CD4-positive, alpha-beta T cell treated with Interleukin-10 for 1 hour (primary cell): ENCODE results near the gene PHACTR4.
"Not testable (repeated sequence)": the region's sequence is repeated elsewhere in the genome, so short reads cannot be mapped to it uniquely, and the experiment has no call there.

ENCODE experiments used
- DNase-seq: peaks from one replicate; pipeline ENCODE4 v3.0.0-alpha.2; 2020

The PHACTR4 gene

DNA sequence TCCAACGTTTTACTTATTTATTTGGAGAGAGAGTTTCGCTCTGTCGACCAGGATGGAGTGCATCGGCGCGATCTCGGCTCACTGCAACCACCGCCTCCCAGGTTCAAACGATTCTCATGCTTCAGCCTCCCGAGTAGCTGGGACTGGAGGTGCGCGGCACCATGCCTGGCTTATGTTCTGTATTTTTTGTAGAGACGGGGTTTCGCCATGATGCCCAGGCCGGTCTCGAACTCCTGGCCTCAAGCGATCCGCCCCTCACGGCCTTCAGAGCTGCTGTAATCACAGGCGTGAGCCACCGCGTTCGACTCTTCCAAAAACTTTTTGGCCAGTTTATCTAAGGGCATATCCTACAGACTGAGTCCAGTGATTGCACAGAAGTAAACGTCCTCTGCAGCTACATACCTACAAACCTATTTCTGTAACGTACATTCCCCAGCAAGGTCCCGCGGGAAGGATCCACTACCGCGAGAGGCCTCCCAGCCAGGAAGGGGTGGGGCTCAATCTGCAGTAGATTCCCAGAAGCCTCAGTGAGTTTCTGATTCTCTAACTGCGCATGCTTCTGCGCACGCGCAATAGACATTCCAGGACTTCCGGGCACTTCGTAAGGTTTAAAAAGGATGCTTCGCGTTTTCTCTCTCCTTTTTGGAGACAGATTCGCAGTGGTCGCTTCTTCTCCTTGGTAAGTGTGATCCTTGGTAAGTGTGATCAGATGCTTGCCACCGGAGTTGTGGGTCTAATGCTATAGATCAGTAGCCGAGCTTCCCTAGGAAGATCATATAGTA lies 136.1 kb downstream of the PHACTR4 start, which contains the start of gene RCC1:
TSS of gene RCC1 (plus strand) at position 638 of the 782 bp plus-strand sequence. CDS start 23,824 bp downstream, outside the sequence.
- peak; percentile 98 for DNase-seq

DNA sequence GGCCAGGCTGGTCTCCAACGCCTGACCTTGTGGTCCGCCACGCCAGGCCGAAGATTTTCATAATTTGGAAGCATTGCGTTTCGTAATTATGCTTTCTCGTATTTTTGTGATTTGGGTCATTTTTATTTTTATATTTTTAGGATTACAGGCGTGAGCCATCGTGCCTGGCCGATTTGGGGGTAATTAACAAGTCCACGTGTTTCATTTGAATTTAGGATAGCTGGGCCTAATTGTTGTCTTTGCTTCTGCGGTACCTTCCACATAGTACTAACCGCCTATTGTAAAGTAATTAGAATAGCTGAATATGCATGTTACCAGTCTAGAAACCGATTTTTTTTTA lies 137.3 kb downstream of the PHACTR4 start:
- no peak for DNase-seq

- no peak for DNase-seq
Measured at GRCh38 chr1:28507247-28507645, 137.7 kb downstream of the PHACTR4 start.

- DNase-seq, result no peak
Measured at GRCh38 chr1:28507646-28508434, 138.3 kb downstream of the PHACTR4 start.

DNA sequence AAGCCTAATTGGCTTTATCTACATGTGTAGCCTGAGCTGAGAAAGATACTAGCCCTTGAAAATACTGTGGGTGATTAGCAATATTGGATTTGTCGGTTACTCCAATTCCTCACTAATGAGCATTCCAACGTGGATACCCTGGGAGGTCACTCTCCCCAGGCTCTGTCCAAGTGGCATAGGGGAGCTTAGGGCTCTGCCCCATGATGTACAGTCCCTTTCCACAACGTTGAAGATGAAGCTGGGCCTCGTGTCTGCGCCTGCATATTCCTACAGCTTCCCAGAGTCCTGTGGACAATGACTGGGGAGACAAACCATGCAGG lies 138.9 kb downstream of the PHACTR4 start:
- no peak for DNase-seq

DNA sequence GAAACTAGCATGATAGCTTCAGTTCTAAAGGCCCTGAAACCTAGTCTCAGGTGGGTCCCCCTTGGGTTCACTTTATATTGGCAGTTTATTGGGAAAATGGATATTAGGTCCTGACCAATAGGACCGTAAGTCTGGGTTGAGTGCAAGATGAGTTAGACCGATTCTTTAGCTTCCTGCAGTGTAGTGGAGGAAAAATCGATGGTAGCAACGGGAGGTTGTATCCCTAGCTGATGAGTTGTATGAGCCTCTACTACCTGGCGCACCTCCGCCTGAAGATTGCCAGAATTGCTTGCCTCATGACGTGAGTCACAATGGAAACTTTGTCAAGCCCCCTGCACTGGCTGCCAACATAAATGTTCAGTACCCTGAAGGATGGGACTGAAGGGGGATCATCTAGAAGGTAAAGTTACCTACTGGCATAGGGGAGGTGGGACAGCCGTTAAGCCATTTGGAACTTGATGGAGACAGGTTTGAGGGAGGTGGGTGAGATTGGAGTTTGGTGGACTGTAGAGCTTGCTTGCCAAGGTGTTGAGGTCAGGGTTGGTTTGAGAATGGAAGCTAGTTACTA lies 140.2 kb downstream of the PHACTR4 start:
- no peak for DNase-seq

DNA sequence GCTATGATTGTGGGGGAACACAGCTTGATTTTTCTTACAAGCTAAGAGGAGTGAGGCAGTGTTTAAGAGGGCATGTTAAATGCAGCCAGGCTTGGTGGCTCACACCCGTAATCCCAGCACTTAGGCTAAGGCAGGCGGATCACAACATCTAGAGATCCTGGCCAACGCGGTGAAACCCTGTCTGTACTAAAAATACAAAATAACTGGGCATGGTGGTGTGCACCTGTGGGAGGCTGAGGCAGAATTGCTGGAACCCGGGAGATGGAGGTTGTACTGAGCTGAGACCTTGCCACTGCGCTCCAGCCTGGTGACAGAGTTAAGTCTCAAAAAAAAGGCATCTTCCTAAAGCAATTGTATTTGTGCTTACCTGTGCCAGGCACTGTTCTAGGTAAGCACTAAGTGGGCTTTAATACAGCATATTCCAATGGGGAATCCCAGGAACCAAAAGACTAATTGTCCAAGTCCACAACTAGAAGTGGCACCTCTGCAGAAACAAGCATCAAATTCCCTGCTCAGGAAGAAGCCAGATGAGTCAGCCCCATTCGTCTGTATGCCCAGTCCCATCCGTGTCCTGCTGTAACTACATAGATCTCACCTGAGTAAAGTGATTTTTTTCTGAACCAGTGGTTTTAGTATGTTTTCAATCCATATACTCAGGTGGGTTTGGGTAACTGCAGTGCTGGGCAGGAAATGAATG lies 140.9 kb downstream of the PHACTR4 start:
- DNase-seq, result peak; percentile 32

DNA sequence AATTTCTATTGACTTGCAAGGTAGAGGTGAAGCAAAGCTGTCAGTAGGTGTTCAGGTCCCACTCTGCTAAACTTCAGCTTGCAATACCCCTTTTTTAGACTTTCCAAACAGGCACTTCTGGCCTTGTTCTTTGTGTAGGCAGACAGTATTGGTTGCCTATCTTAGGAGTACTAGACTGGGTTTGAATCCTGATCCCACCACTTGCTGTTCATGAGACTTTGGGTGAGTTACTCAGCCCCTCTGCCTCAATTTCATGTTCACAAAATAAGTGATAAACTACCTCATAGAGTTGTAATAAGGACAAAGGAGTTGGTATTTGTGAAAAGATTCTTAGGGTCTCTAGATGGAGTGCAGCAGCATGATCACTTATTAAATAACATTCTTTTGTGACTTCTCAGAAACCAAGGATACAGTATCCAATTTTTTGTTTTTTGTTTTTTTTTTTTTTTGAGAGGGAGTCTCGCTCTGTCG lies 141.5 kb downstream of the PHACTR4 start:
- no peak for DNase-seq

DNA sequence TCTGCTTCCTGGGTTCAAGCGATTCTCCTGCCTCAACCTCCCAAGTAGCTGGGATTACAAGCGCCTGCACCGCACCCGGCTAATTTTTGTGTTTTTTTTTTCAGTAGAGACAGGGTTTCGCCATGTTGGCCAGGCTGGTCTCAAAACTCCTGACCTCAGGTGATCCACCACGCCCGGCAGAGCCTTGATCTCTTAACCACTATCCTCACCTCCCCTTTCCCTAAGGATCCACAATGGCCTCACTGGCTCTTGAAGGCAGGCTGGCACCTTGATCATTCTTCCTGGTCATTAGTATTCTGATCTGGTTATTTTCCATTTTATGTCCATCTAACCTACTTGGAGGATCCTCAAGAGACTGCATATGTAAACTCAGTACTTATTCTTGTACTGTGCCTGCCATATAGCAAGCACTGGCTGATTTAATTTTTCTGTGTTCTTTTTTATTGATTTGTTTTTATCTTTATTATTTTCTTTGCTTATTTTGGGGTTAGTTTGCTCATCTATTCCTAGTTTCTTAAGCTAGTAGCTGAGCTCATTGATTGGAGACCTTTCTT lies 142.6 kb downstream of the PHACTR4 start:
- DNase-seq, result no peak

DNA sequence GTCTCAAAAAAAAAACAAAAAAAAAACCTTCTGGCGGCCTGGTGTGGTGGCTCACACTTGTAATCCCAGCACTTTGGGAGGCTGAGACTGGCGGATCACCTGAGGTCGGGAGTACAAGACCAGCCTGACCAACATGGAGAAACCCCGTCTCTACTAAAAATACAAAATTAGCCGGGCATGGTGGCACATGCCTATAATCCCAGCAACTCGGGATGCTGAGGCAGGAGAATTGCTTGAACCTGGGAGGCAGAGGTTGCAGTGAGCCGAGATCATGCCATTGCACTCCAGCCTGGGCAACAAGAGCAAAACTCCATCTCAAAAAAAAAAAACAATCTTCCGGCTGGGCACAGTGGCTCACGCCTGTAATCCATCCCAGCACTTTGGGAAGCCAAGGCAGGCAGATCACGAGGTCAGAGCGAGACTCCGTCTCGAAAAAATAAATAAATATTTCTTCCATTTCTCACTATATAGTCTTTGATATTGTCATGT lies 144.9 kb downstream of the PHACTR4 start:
- not testable (repeated sequence) for DNase-seq

- DNase-seq, result no peak
Measured at GRCh38 chr1:28516518-28516956, 147.0 kb downstream of the PHACTR4 start.

- DNase-seq, result no peak
Measured at GRCh38 chr1:28517649-28517999, 148.1 kb downstream of the PHACTR4 start.

- peak; percentile 90 for DNase-seq
Measured at GRCh38 chr1:28518000-28518744, 148.6 kb downstream of the PHACTR4 start.

DNA sequence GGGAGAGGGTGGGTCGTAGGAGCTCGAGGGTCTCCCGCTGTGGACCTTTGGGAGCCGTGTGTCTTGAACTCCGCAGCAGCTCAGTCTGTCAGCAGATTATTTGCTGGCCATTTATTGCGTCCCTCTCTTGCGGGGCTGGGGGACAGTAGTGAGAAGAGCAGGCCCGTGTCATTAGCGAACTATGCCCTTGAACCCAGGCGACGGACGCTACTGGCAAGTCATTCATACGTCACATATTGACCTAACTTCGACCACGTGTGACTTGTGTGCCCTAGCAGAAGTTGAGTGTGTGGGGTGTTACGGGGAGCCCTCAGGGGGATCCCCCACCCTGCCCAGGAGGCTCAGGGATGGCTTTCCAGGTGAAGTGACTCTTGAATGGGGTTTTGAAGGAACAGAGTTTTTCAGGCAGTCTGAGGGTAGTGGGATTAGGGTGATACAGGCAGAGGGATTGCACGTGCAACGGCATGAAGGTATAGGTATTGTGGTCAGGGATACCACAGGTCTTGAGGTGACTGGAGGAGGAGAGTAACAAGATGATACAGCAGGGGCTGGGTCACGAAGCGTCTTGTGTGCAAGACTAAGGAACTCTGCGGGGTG lies 149.3 kb downstream of the PHACTR4 start:
- DNase-seq, result no peak

DNA sequence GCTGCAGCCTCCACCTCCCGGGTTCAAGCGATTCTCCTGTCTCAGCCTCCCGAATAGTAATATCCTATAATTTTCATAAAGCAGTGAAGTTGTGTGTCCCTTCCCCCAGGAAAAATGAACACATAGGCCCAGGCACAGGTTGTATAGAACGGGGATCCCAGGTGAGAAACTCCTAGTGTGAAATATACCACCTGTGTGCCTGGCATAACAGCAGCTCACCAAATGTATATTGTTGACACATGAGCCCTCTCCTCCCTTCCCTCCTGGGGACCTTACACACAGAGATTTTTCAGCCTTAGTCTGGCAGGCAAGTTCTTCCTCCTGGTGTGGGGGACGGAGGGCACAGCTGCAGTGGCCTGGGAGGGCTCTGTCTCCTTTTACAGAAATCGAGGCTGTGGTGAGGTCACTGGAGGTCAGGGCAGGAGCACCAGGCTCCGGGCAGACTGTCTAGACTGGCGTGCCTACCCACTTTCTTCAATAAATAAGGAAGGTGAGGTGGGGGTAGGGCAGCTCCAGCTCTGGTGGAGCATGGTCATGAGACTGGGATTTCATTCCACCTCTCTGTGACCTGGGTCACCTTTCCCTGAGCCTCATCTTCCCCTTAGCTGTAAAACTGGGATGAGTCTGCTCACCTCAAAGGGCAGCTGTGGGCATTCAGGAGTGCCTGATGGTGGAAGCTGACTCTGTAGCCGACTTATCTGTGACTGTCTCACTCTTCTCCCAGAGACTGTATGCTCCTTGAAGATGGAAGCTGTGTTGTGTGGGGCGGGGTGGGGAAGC lies 150.6 kb downstream of the PHACTR4 start:
- DNase-seq, result no peak

DNA sequence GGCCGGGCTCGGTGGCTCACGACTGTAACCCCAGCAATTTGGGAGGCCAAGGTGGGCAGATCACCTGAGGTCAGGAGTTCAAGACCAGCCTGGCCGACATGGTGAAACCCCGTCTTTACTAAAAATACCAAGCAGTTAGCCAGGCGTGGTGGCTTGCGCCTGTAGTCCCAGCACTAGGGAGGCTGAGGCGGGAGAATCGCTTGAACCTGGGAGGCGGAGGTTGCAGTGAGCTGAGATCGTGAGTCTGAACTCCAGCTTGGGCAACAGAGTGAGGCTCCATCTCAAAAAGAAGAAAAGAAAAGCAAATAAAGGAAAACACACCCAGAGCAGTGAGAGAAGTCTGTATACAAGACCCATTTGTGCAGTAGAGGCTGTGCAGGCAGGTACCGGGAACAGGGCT lies 151.3 kb downstream of the PHACTR4 start:
- not testable (repeated sequence) for DNase-seq

GRCh38 chr1:28521502-28522164 lies 152.1 kb downstream of the PHACTR4 start:
- no peak for DNase-seq

DNA sequence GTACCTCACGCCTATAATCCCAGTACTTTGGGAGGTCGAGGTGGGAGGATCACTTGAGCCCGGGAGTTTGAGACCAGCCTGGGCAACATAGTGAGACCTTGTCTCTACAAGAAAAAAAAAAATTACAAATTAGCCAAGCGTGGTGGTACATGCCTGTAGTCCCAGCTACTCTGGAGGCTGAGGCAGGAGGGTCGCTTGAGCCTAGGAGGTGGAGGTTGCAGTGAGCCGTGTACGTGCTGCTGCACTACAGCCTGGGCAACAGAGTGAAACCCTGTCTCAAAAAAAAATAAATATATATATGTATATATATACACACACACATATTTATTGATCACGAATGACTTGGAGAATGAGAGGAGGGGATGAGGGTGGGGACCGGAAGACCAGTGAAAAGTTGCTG lies 153.0 kb downstream of the PHACTR4 start:
- DNase-seq, result not testable (repeated sequence)

DNA sequence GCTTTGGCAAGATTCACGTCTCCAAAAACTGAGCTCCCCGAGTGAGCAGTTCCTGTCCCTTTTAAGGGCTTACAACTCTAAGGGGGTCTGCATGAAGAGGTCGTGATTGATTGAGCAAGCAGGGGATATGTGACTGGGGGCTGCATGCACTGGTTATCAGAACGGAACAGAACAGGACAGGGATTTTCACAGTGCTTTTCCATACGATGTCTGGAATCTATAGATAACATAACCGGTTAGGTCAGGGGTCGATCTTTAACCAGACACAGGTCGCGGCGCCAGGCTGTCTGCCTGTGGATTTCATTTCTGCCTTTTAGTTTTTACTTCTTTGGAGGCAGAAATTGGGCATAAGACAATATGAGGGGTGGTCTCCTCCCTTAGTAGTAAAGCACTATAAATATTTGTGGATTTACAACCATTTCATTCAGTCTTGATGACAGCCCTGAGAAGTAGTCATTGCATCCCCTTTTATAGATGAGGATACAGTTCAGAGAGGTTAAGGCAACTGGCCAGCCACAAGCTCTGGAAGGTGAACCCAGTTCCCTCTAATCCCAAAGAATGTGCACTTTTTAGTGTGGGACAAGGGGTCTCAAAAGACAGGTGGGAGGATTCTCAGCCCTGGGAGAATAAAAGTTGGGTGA lies 155.6 kb downstream of the PHACTR4 start:
- not testable (repeated sequence) for DNase-seq

GRCh38 chr1:28526886-28527285 lies 157.3 kb downstream of the PHACTR4 start:
- no peak for DNase-seq
